NCI-H2196 treated with DMSO at 0.1 percent for 48 hours (cell line): Measurements from ENCODE around the gene RGS14.
"Not testable (repeated sequence)": the region's sequence is repeated elsewhere in the genome, so short reads cannot be mapped to it uniquely, and the experiment has no call there.

Experiments used
- DNase-seq: peaks from one replicate; lab custom pipeline; 2025; ENCODE audit not compliant: unreplicated experiment; lab: John Stamatoyannopoulos, UW

RGS14 gene

GRCh38 chr5:177346820-177347219 is 10.9 kb upstream of the RGS14 start:
- DNase-seq, result no peak

- no peak for DNase-seq
Measured at GRCh38 chr5:177347699-177348098, 10.0 kb upstream of the RGS14 start.

- DNase-seq, result no peak
Measured at GRCh38 chr5:177349362-177349647, 8.4 kb upstream of the RGS14 start.

- DNase-seq, result no peak
Measured at GRCh38 chr5:177349762-177350161, 8.0 kb upstream of the RGS14 start.

DNA sequence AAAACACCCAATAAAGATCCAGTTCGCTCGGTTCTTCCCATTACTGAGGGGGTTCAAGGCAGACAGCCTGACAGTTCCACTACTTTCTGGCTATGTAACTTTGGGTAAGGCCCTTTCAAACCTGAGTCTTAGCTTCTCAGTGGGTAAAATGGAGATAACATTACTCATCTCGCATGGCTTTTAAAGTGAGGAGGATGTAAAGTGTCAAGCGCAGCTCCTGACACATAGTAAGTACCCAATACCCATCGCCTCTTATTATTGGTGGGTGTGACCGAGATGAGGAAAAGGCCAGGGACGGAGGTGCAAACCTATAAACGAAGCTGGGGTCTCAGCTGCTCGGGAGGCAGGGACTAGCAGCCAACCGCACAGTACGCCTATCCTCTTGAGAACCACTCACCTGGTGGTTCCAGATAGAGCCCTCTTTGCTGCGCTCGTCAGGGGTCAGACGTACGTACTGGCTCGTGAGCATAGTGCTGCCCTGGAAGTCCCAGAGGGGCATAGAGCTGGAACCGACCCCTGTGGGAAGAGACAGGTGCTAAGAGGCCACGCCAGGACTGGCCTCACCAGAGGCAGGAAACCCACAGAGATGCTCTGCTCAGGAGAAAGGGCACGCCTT is 6.8 kb upstream of the RGS14 start:
- DNase-seq, result no peak

DNA sequence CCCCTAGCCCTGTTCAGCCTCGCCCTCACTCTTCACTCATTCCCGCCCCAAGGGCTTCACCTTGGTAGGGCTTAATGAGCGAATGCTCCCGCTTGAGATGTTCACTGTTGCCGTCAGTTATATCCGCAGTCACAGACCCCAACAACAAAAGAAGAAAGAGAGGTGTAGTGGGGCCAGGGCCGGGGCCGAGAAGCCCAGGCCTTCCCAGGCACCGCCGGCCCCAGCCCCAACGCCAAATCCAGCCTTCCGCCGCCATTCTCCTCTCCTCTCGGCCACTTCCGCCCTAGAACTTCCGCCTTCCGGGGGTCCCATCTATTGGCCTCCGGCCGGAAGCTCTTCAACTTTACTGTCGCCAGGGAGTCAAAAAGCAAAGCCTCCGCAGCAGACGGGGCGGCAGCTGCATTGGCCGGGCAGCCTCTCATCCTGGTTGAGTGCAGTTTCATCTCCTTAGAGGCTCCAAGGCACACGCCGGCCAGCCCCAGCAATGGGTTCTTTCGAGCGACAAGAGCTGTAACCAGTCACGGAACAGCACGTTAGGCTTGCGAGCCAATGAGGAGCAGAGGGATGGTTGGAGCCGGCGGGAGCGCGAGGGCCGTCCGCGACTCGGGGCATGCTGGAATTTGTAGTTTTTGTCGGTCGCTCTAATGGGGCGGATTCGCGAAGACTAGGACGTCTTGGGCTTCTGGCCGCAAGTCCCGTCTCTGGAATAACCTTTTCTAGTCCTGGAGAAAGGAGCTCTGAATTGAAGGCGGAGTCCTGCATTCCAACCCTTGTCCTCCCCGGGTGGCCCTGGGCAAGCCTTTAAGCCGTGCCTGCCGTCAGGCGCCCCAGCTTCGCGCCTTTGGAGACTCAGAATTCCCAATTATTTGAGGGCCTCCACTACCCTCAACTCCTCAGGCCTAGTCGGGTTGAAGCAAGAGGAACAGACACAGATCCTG is 6.1 kb upstream of the RGS14 start, which contains the start of gene LMAN2:
LMAN2 (minus strand) TSS at position 277 of the 938 bp plus-strand sequence; CDS start at position 256, 21 bp downstream.
- DNase-seq, result peak; percentile 86

DNA sequence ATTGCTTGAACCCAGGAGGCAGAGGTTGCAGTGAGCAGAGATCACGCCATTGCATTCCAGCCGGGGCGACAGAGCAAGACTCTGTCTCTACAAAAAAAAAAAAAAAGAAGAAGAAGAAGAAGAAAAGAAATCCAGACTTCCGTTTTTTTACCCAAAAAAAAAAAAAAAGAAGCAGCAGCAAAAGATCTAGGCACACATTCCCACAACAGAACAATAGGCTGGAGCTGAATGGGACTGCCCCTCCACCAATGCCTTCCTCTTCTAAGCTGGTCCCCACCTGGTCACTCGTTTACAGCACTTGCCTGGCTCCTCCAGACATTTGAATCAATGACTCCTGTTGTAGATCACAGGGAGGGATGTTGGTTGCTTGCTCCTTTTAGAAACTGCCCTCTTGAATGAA is 4.6 kb upstream of the RGS14 start:
- no peak for DNase-seq

DNA sequence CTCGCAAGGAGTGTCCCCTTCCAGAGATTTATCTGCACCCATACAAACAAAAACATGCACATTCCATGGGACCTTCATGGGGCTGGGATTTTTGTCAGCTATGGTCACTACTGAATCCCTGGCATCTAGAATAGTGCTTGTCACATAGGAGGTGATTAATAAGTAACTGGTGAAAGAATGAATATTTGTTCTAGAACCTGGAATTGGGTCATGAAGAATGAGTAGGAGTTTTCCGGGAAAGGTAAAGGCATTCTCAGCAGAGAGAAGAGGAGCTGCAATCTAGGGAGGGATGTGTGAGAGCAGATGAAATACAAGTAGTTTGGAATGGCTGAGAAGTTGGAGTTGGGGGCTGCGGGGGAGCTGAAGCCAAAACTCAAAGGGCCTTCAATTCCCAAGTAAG is 3.5 kb upstream of the RGS14 start:
- DNase-seq, result no peak

DNA sequence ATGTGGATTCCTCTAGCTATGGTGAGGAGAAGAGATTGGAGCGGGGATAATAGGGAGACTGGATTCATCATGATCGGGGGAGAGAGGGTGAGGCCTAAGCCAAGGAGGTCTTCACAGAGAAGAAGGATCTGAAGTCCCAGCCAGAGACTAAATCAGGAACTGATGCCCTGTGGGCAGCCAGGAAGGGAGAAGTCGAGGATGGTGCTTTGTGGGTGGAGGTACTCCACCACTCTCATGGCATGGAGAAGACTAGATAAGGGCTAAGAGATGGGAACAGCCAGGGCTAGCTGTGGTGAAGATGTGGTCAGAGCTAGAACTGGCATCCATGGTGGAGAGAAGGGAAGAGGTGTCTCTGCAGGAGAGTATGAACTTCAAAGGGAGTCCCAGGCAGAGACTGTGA is 3.0 kb upstream of the RGS14 start:
- no peak for DNase-seq

GRCh38 chr5:177355162-177355867 is 2.4 kb upstream of the RGS14 start:
- DNase-seq, result no peak

DNA sequence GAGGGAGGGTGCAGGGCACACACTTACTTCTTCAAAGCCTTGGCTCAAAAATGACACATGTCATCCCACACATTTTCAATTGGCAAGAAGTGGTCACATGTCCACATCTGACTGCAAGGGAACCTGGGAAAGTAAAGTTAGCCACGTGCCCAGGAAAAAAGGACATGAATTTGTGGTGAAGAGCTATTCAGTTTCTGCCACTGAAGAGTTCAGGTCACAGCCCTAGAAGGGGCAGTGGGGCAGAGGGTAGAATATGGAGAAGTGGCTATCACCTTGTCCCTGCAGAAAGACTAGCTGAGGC is 1.9 kb upstream of the RGS14 start:
- no peak for DNase-seq

GRCh38 chr5:177356746-177357145 is 978 bp upstream of the RGS14 start:
- no peak for DNase-seq

DNA sequence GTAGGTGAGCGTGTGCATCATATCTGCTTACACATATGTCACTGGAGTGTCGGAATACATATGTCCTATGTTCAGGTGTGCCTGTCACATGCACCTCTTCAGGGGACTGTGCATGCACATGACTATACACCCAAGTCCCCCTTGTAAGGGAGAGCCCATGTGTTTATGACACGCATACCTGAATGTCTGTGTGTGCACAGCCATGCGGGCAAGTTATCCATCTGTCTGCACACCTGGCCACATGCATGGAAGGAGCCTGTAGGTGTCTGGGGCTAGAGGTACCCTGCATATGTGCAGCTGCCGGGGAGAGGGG is 622 bp upstream of the RGS14 start:
- no peak for DNase-seq

GRCh38 chr5:177358370-177358819 is 671 bp downstream of the RGS14 start:
- DNase-seq, result no peak

DNA sequence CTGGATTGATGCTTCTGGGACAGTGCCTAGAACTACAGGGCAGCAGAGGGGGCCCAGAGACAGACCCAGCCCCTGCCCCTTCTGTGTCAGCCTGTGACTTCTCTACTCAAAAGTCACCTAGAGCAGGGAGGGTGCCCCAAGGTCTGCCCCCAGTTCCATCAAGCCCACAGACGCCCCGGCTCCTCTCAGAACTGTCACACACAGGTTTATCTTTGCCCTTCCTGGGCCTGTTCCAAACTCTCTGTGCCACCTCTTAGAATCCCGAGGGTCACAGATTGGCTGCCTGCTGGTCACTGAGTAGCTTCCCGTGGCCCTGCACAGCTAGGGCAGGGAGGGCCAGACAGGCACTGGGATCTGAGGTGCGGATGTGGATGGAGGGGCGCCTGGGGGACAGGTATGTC is 1.7 kb downstream of the RGS14 start:
- no peak for DNase-seq

GRCh38 chr5:177359860-177360259 is 2.1 kb downstream of the RGS14 start:
- DNase-seq, result no peak

DNA sequence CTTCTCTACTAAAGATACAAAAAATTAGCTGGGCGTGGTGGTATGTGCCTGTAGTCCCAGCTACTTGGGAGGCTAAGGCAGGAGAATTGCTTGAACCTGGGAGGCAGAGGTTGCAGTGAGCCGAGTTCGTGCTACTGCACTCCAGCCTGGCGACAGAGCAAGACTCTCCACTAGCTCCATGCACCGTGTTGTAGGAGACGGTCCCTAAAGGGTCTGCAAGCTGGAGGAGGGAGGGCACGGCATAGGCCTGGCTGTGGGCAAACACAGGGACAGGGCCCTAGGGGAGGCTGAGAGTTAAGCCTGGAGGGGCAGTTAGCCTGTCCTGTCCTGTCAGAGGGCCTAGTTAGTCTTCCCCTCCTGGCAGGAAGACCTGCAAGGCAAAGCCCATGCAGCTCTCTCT is 3.0 kb downstream of the RGS14 start:
- not testable (repeated sequence) for DNase-seq

GRCh38 chr5:177361418-177362291 is 3.9 kb downstream of the RGS14 start:
- DNase-seq, result no peak

- no peak for DNase-seq
Measured at GRCh38 chr5:177362292-177362609, 4.5 kb downstream of the RGS14 start.

- peak; percentile 65 for DNase-seq
Measured at GRCh38 chr5:177362610-177363507, 5.1 kb downstream of the RGS14 start.
